HFFc6 (cell line): ENCODE measurements around the gene SLC22A12. TPM values are rescaled to one million over a fixed set of nuclear protein-coding genes. Genes with fewer than 3 reads are reported as not detected.

Experiments used
- DNase-seq: peaks from one replicate; pipeline ENCODE4 v3.0.0-alpha.2; 2018
- H3K27ac Mint-ChIP-seq: 2 replicates; pipeline ENCODE4 v1.8.0; 2020; ENCODE audit warnings: mild to moderate bottlenecking, mixed read lengths
- H3K27me3 Mint-ChIP-seq: 2 replicates; pipeline ENCODE4 v1.8.0; 2021; ENCODE audit warnings: mild to moderate bottlenecking, moderate library complexity, mixed read lengths; ENCODE audit not compliant: insufficient read depth
- H3K36me3 Mint-ChIP-seq: 2 replicates; pipeline ENCODE4 v1.8.0; 2021; ENCODE audit warnings: low read depth, mixed read lengths
- H3K4me1 Mint-ChIP-seq: 2 replicates; pipeline ENCODE4 v1.8.0; 2020; ENCODE audit warnings: low read depth, mixed read lengths
- H3K4me3 Mint-ChIP-seq: 2 replicates; pipeline ENCODE4 v1.8.0; 2020; ENCODE audit warnings: mild to moderate bottlenecking, moderate library complexity, mixed read lengths
- H3K9me3 Mint-ChIP-seq: 2 replicates; pipeline ENCODE4 v1.8.0; 2020; ENCODE audit warnings: mild to moderate bottlenecking, mixed read lengths
- total RNA-seq, 6 experiments: library from RNA; stranded (reverse); fragmentation: NEBNext Ultra II Directional; extraction: Animal tissue kit (Norgen Biotek cat#: 25700); gene quantifications; 2 replicates in 1 of 6; 3 replicates in 5 of 6; pipeline ENCODE4 v1.2.3, GENCODE V29; 2021
- TF ChIP-seq, protein P1 (sequence below): fragments of 200-600 bp; sonication (generic); IDR thresholded peaks from 2 replicates; pipeline ENCODE4 v1.5.0; 2021; ENCODE audit warnings: antibody characterized with exemption, mild to moderate bottlenecking

SLC22A12 gene
- total RNA-seq, 6 experiments from 2014 or later: not detected

DNA sequence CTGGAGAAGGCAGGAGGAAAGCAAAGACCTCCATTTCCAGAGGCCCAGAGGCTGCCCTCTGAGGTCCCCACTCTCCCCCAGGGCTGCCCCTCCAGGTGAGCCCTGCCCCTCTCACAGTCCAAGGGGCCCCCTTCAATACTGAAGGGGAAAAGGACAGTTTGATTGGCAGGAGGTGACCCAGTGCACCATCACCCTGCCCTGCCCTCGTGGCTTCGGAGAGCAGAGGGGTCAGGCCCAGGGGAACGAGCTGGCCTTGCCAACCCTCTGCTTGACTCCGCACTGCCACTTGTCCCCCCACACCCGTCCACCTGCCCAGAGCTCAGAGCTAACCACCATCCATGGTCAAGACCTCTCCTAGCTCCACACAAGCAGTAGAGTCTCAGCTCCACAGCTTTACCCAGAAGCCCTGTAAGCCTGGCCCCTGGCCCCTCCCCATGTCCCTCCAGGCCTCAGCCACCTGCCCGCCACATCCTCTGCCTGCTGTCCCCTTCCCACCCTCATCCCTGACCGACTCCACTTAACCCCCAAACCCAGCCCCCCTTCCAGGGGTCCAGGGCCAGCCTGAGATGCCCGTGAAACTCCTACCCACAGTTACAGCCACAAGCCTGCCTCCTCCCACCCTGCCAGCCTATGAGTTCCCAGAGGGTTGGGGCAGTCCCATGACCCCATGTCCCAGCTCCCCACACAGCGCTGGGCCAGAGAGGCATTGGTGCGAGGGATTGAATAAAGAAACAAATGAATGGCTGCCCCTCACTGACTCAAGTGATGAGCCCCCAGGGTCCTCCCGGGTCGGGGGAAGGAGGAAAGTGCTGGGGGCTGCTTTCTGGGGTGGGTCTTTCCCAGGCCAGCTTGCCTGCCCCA is 10.8 kb downstream of the SLC22A12 start:
- H3K27ac Mint-ChIP-seq: no peak overlapping the region
- H3K27me3 Mint-ChIP-seq: peaks cover 34% of the 10 kb centered on the region

DNA sequence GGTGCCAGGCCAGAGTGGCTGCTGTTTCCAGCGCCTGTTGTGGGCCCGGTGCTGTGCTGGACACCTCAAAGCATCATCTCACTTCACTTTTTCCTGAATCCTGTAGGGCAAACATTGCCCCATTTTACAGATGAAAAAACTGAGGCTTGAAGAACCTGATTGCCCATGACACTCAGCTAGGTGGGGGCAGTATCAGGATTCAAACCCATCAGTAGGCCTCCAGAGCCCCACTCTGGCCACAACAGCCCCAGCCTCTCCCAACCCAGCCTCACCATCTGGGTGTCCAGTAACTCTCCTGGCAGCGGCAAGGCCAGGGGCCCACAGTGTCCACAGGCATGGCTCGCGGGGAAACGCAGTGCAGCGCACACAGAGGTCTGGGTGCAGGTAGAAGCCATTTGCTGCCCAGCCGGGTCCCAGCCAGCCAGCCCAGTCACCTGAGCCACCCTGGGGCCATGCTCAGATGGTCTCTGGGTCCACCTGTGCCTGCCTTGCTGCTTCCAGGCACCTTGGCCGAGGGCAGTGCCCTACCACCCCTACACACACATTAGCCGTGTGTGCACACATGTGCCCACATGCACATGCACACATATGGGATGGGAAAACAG is 11.5 kb downstream of the SLC22A12 start:
- DNase-seq: no peak
- Mint-ChIP-seq H3K36me3 (no peaks in the 10 kb centered on the region), H3K27me3 (peaks cover 31% of the 10 kb centered on the region), H3K27ac (no peak overlapping the region), H3K4me3 (no peak overlapping the region), H3K9me3 (no peaks in the 10 kb centered on the region; the same call in 1 of the 2 replicates), H3K4me1 (no peaks in the 10 kb centered on the region)
- TF ChIP-seq, protein P1, sequence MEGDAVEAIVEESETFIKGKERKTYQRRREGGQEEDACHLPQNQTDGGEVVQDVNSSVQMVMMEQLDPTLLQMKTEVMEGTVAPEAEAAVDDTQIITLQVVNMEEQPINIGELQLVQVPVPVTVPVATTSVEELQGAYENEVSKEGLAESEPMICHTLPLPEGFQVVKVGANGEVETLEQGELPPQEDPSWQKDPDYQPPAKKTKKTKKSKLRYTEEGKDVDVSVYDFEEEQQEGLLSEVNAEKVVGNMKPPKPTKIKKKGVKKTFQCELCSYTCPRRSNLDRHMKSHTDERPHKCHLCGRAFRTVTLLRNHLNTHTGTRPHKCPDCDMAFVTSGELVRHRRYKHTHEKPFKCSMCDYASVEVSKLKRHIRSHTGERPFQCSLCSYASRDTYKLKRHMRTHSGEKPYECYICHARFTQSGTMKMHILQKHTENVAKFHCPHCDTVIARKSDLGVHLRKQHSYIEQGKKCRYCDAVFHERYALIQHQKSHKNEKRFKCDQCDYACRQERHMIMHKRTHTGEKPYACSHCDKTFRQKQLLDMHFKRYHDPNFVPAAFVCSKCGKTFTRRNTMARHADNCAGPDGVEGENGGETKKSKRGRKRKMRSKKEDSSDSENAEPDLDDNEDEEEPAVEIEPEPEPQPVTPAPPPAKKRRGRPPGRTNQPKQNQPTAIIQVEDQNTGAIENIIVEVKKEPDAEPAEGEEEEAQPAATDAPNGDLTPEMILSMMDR: no peak

More for the DNA sequence above, 10.8 kb downstream of the SLC22A12 start:
- no peaks in the 10 kb centered on the region; the same call in 1 of the 2 replicates for H3K9me3 Mint-ChIP-seq
- no peak overlapping the region for H3K4me3 Mint-ChIP-seq
- TF ChIP-seq, protein P1: no peak
- no peak for DNase-seq
- H3K36me3 Mint-ChIP-seq: no peaks in the 10 kb centered on the region
- H3K4me1 Mint-ChIP-seq: no peaks in the 10 kb centered on the region

DNA sequence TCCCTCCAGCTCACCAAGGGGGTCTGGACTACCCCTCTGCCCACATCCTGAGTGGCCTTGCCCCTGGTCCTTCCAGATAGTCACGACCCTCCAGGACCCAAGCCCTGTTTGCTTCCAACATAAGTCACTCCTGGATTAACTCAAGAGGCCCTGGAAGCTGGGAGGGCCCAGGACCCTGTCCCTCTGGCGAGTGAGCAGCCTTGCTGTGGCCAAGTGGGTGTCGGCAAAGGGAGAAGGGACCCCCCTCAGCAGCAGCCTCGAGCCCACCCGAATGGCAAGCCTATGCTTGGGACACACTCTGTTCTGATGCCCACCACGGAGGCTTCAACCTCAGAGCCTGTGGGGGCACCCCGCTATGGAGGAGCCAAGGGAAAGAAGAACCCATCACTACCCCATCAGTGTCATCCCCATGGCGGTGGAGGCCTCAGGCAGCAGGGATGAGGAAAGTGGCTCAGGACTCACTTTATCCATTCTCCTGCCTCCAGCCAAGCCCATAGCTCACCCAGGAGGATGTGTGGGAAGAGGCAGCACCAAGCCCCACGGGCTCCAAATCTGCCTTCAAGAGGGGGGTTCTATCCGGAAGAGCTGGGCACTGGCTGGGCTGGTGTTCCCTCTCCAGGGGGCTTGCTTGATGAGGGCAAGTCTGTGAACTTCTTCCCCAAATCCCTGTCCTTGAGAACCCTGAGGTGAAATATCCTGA is 12.5 kb downstream of the SLC22A12 start:
- Mint-ChIP-seq H3K9me3 (no peaks in the 10 kb centered on the region), H3K27me3 (peaks cover 36% of the 10 kb centered on the region), H3K4me1 (no peaks in the 10 kb centered on the region), H3K36me3 (no peaks in the 10 kb centered on the region), H3K4me3 (no peak overlapping the region), H3K27ac (no peak overlapping the region)
- no peak for DNase-seq
- TF ChIP-seq, protein P1: no peak

DNA sequence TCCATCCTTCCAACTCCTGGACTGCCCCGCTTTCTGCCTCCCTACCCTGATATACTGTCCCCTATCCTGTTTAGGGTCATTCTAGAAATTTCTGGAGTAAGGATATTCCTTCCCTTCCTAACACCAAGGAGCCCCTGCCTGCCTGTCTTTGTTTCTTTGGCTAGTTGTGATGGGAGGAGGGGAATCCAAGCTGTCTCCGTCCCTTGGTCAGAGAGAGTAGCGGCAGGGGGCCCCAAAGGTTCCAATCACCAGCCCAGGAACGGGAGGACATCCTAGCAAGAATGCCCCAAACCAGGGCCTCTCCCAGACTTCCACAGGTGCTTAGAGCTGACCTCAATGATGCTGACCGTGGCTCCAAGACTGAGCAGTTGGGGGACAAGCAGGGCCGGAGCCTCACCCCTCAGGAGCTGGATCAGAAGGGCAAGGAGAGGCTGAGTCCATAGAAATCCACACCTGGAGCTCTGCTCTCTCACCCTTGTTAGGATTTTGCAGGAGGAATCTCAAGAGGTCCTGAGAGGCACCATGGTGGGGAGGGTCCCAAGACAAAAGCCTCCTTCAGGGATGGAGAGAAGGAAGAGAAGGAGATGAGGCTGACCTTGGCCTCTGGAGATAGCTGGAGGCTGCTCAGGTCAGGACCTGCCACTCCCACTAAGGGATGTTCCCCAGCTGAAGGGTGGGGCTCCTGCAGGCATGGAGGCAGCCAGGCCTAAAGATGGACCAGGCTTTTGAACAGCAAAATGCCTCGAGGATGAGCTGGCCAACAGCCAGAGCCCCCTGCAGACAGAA is 13.6 kb downstream of the SLC22A12 start:
- no peaks in the 10 kb centered on the region for H3K4me1 Mint-ChIP-seq
- H3K36me3 Mint-ChIP-seq: no peaks in the 10 kb centered on the region
- H3K4me3 Mint-ChIP-seq: no peak overlapping the region
- H3K9me3 Mint-ChIP-seq: no peaks in the 10 kb centered on the region
- no peak for DNase-seq
- no peak overlapping the region for H3K27ac Mint-ChIP-seq
- peaks cover 44% of the 10 kb centered on the region for H3K27me3 Mint-ChIP-seq
- TF ChIP-seq, protein P1: no peak

DNA sequence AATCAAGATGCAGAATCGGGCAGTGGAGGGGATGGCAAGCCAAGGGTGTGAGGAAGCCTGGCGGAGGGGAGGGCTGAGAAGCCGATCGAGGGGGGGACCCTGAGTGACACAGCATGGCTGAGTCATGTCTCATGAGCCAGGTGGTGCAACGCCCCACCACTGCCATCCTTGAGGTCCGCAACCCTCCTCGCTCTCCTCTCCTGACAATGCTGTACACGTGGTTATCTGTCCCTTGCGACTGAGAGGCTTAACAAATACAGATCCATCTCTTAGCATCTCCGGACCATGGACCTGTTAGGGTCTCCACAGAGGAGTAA is 14.2 kb downstream of the SLC22A12 start:
- DNase-seq: no peak
- H3K9me3 Mint-ChIP-seq: no peaks in the 10 kb centered on the region
- no peaks in the 10 kb centered on the region for H3K36me3 Mint-ChIP-seq
- no peak overlapping the region for H3K4me3 Mint-ChIP-seq
- peaks cover 44% of the 10 kb centered on the region for H3K27me3 Mint-ChIP-seq
- no peaks in the 10 kb centered on the region for H3K4me1 Mint-ChIP-seq
- H3K27ac Mint-ChIP-seq: no peak overlapping the region
- TF ChIP-seq, protein P1: no peak
